GM12878 (cell line): ENCODE results near the gene OVOL1. TPM values are rescaled to one million over a fixed set of nuclear protein-coding genes. Genes with fewer than 3 reads are reported as not detected.
A peak's percentile ranks its signal among the peaks of the same experiment; 100 is the strongest.

ENCODE experiments used
- ATAC-seq: fragments of 200-7000 bp; cut with Tn5 transposase; 3 replicates; pipeline ENCODE4 v1.9.1; 2020; ENCODE audit warnings: mild to moderate bottlenecking, moderate library complexity
- BruUV-seq: library from RNA; stranded (reverse); fragments of 400-500 nt; replicated peaks from 2 replicates; lab custom pipeline; 2021; lab: Mats Ljungman, UMichigan
- CTCF ChIA-PET: fragments of 300-600 bp; sonication (Branson Sonifier 250); formaldehyde crosslinking; extraction: SDS; loops from one replicate; lab custom pipeline; 2021; ENCODE audit warnings: inconsistent platforms; lab: Yijun Ruan, JAX
- POLR2A ChIA-PET: fragments of 350-600 bp; formaldehyde crosslinking; extraction: SDS; loops from one replicate; lab custom pipeline; 2021; ENCODE audit warnings: inconsistent platforms; lab: Charles Lee
- RAD21 ChIA-PET: fragments of 300-600 bp; sonication (Branson Sonifier 250); formaldehyde crosslinking; loops from one replicate; lab custom pipeline; 2023; ENCODE audit warnings: antibody characterized with exemption; ENCODE audit not compliant: unreplicated experiment; lab: Charles Lee
- SMC1A ChIA-PET: fragments of 300-600 bp; sonication (Branson Sonifier 250); formaldehyde crosslinking; loops from one replicate; lab custom pipeline; 2023; ENCODE audit not compliant: unreplicated experiment, uncharacterized antibody; lab: Charles Lee
- DNase-seq: peaks from one replicate; pipeline ENCODE4 v3.0.0-alpha.2; 2011; ENCODE audit warnings: low read depth, low spot score
- FAIRE-seq: peaks from 3 replicates; lab custom pipeline; 2011; peaks lifted over from hg19 to GRCh38; lab: Jason Lieb, UNC
- H2AFZ ChIP-seq: 2 replicates; pipeline ENCODE4 v1.6.0; 2011; ENCODE audit warnings: low read depth, low read length, control low read depth; ENCODE audit not compliant: control insufficient read depth
- H3K27ac ChIP-seq: 2 replicates; pipeline ENCODE4 v1.5.1; 2011; ENCODE audit warnings: control low read depth; ENCODE audit not compliant: control insufficient read depth, insufficient read depth
- H3K27me3 ChIP-seq, 2 experiments: replicated peaks in 1 of 2; 2 replicates each; pipeline versions ENCODE4 v1.6.0 to v1.6.1; 2011; ENCODE audit warnings: low read length in 1 of 2; ENCODE audit not compliant: control insufficient read depth in 2 of 2, insufficient read depth in 2 of 2
- H3K36me3 ChIP-seq, 2 experiments: 2 replicates each; pipeline ENCODE4 v1.5.1; 2011; ENCODE audit warnings: low read length in 1 of 2; ENCODE audit not compliant: control insufficient read depth in 2 of 2, insufficient read depth in 2 of 2
- H3K4me1 ChIP-seq: 2 replicates; pipeline ENCODE4 v1.6.1; 2011; ENCODE audit warnings: mild to moderate bottlenecking, low read length, moderate library complexity, mixed read lengths; ENCODE audit not compliant: control insufficient read depth, insufficient read depth
- H3K4me2 ChIP-seq: 2 replicates; pipeline ENCODE4 v1.6.0; 2011; ENCODE audit warnings: control low read depth; ENCODE audit not compliant: control insufficient read depth, insufficient read depth
- H3K4me3 ChIP-seq: fragments of 200-600 bp; sonication (generic); 2 replicates; pipeline ENCODE4 v1.5.1; 2016
- H3K79me2 ChIP-seq: 2 replicates; pipeline ENCODE4 v1.6.0; 2011; ENCODE audit warnings: low read length; ENCODE audit not compliant: control insufficient read depth, insufficient read depth
- H3K9ac ChIP-seq: 2 replicates; pipeline ENCODE4 v1.8.0; 2011; ENCODE audit warnings: low read length, control low read depth, mixed read lengths; ENCODE audit not compliant: control insufficient read depth, insufficient read depth
- H3K9me3 ChIP-seq: replicated peaks from 3 replicates; pipeline ENCODE4 v1.5.1; 2011; ENCODE audit warnings: mild to moderate bottlenecking, low read length; ENCODE audit not compliant: control insufficient read depth, insufficient read depth
- H4K20me1 ChIP-seq: 2 replicates; pipeline ENCODE4 v1.6.0; 2011; ENCODE audit not compliant: control insufficient read depth, insufficient read depth
- NR2C2 ChIP-seq: IDR thresholded peaks from 2 replicates; pipeline ENCODE4 v1.6.1; 2011; ENCODE audit warnings: borderline replicate concordance, low read depth; ENCODE audit not compliant: control insufficient read depth, insufficient read length
- PAX5 ChIP-seq: IDR thresholded peaks from 2 replicates; pipeline ENCODE4 v1.6.1; 2011; ENCODE audit warnings: low read depth, low read length, borderline replicate concordance
- PML ChIP-seq: IDR thresholded peaks from 2 replicates; pipeline ENCODE4 v1.6.1; 2012; ENCODE audit warnings: low read length, inconsistent platforms
- RCOR1 ChIP-seq: conservative IDR thresholded peaks from 2 replicates; pipeline ENCODE4 v1.6.1; 2012; ENCODE audit warnings: low read depth, low read length, improper control_type of control experiment
- SUZ12 ChIP-seq: fragments of 200-600 bp; sonication (generic); IDR thresholded peaks from one replicate; pipeline ENCODE4 v1.6.1; 2018; ENCODE audit warnings: antibody characterized with exemption, mild to moderate bottlenecking; ENCODE audit not compliant: unreplicated experiment
- TAF1 ChIP-seq: IDR thresholded peaks from 2 replicates; pipeline ENCODE4 v1.6.1; 2011; ENCODE audit warnings: mild to moderate bottlenecking, low read depth, low read length, borderline replicate concordance
- whole genome bisulfite sequencing: methylation state at CpG from one replicate; pipeline ENCODE4 v1.1.6; 2016; ENCODE audit warnings: low lambda C conversion rate; ENCODE audit not compliant: insufficient replicate concordance, insufficient coverage; ENCODE audit errors: missing lambda C conversion rate; 5-methylcytosine and 5-hydroxymethylcytosine counted together
- in situ Hi-C: fragments of 300-500 bp; cut with MboI; formaldehyde crosslinking; loops from 9 replicates; pipeline ENCODE4 v1.14.3; 2018; ENCODE audit warnings: mixed read lengths
- intact Hi-C: fragments of 100-400 bp; cut with micrococcal nuclease; formaldehyde crosslinking; loops from one replicate; pipeline ENCODE4 v1.14.2; 2022; ENCODE audit not compliant: unreplicated experiment
- polyA plus RNA-seq, 11 experiments: library from polyadenylated mRNA; depleted of rRNA in 4 of 11; unstranded in 6 of 11; stranded (reverse) in 5 of 11; fragments of >200 nt; fragmentation: Nextera tagmentation in 4 of 11; fragmentation: Illumina TruSeq in 1 of 11; extraction: Ambion mirVana in 4 of 11; extraction: Trizol in 1 of 11; gene quantifications; 1 replicate in 1 of 11; 2 replicates in 10 of 11; pipeline versions ENCODE4 v1.2.1 to v1.2.3, GENCODE V29; 2011 to 2016; ENCODE audit warnings: inconsistent platforms in 2 of 11, missing spikeins in 2 of 11, low read depth in 1 of 11
- total RNA-seq, 4 experiments: library from RNA; depleted of rRNA in 3 of 4; stranded (reverse); fragments of >200 nt in 3 of 4; fragmentation: Illumina TruSeq in 1 of 4; extraction: Trizol in 1 of 4; gene quantifications; 2 replicates each; pipeline versions ENCODE4 v1.2.1 to v1.2.3, GENCODE V29; 2013 to 2021
- TF ChIP-seq, protein P1 (sequence below): fragments of 450-650 bp; IDR thresholded peaks from 2 replicates; pipeline ENCODE4 v1.6.1; 2018; ENCODE audit warnings: borderline replicate concordance, mild to moderate bottlenecking; ENCODE audit not compliant: partially characterized antibody
- TF ChIP-seq, protein P2 (sequence below): fragments of 450-650 bp; formaldehyde crosslinking; IDR thresholded peaks from 2 replicates; pipeline ENCODE4 v1.5.0; 2022; ENCODE audit warnings: mild to moderate bottlenecking, missing genetic modification characterization

OVOL1 gene
- total and polyA plus RNA-seq, 10 of the 15 experiments (the other 5 are each of a cell fraction or from before 2014, with no cell fraction given): 0.04 to 0.96 (median 0.09) TPM; not detected in 7

- TF ChIP-seq PAX5 (no peak), RCOR1 (no peak), SUZ12 (peak; percentile 96)
Observed at GRCh38 chr11:65787649-65788622, 1.1 kb downstream of the OVOL1 start (continued).

DNA sequence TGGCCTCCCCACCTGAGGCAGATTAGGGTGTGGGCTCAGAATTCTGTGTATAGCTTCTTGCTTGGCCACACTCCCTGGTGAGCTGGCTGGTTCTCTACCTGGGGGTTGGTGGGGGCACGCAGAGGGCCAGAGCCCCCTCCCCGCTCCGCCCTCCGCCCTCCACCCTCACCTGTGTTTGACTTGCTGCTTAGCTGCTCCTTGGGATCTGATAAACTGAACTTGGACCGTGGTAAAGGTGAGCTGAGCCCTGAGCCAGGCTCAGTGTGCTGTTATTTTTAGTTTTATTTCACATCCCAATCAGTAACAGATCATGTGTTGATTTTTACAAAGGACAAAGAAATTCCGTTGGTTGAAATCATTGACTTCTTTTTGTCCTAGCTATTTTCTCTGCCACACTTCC is 2.0 kb downstream of the OVOL1 start:
- ChIA-PET SMC1A (interaction anchor here (1.1 kb wide), 1 partner anchor 71 kb away, joined by 3 read pairs; no protein-coding TSS in a partner anchor), RAD21 (interaction anchor here (1.3 to 2.8 kb wide), 4 partner anchors 27 to 150 kb away, joined by 3 to 9 read pairs (median 4); partner anchors contain the start of genes KAT5 and SIPA1), CTCF (interaction anchor here (0.6 to 5.9 kb wide), 4 partner anchors 9 to 398 kb away, joined by 3 to 62 read pairs (median 19); partner anchors contain the start of genes AP5B1 and KAT5), POLR2A (interaction anchor here (0.9 to 5.8 kb wide), 3 partner anchors 9 to 21 kb away, joined by 3 to 27 read pairs (median 3); no protein-coding TSS in a partner anchor)
- BruUV-seq: no TSS peak
- intact Hi-C loops: no loop called here
- no peak for DNase-seq
- H3K36me3 ChIP-seq: no peaks in the 10 kb centered on the region
- peaks cover 11 to 12% of the 10 kb centered on the region in 2 experiments; a peak in 3 of 4 replicates for H3K27me3 ChIP-seq
- 0 out of 2 replicates have a peak overlapping the region, but pooled peaks have one; percentile 69 for H3K4me2 ChIP-seq
- in situ Hi-C loops: no loop called here
- no peak overlapping the region for H2AFZ ChIP-seq
- H4K20me1 ChIP-seq: no peaks in the 10 kb centered on the region
- no peak overlapping the region for H3K9ac ChIP-seq
- no peak for ATAC-seq
- H3K27ac ChIP-seq: no peak overlapping the region
- no peak for TF ChIP-seq TAF1
- TF ChIP-seq, protein P1, sequence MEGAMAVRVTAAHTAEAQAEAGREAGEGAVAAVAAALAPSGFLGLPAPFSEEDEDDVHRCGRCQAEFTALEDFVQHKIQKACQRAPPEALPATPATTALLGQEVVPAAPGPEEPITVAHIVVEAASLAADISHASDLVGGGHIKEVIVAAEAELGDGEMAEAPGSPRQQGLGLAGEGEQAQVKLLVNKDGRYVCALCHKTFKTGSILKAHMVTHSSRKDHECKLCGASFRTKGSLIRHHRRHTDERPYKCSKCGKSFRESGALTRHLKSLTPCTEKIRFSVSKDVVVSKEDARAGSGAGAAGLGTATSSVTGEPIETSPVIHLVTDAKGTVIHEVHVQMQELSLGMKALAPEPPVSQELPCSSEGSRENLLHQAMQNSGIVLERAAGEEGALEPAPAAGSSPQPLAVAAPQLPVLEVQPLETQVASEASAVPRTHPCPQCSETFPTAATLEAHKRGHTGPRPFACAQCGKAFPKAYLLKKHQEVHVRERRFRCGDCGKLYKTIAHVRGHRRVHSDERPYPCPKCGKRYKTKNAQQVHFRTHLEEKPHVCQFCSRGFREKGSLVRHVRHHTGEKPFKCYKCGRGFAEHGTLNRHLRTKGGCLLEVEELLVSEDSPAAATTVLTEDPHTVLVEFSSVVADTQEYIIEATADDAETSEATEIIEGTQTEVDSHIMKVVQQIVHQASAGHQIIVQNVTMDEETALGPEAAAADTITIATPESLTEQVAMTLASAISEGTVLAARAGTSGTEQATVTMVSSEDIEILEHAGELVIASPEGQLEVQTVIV: no peak
- TF ChIP-seq PML: no peak
- TF ChIP-seq NR2C2: no peak
- TF ChIP-seq, protein P2, sequence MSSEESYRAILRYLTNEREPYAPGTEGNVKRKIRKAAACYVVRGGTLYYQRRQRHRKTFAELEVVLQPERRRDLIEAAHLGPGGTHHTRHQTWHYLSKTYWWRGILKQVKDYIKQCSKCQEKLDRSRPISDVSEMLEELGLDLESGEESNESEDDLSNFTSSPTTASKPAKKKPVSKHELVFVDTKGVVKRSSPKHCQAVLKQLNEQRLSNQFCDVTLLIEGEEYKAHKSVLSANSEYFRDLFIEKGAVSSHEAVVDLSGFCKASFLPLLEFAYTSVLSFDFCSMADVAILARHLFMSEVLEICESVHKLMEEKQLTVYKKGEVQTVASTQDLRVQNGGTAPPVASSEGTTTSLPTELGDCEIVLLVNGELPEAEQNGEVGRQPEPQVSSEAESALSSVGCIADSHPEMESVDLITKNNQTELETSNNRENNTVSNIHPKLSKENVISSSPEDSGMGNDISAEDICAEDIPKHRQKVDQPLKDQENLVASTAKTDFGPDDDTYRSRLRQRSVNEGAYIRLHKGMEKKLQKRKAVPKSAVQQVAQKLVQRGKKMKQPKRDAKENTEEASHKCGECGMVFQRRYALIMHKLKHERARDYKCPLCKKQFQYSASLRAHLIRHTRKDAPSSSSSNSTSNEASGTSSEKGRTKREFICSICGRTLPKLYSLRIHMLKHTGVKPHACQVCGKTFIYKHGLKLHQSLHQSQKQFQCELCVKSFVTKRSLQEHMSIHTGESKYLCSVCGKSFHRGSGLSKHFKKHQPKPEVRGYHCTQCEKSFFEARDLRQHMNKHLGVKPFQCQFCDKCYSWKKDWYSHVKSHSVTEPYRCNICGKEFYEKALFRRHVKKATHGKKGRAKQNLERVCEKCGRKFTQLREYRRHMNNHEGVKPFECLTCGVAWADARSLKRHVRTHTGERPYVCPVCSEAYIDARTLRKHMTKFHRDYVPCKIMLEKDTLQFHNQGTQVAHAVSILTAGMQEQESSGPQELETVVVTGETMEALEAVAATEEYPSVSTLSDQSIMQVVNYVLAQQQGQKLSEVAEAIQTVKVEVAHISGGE (CRISPR knock-in tag): no peak
- no peak overlapping the region for H3K4me3 ChIP-seq
- no peaks in the 10 kb centered on the region for H3K79me2 ChIP-seq
- 58% methylated on average over 6 of the region's 6 CpGs for WGBS
- no peak for FAIRE-seq
- H3K9me3 ChIP-seq: no peaks in the 10 kb centered on the region
- peaks cover 34% of the 10 kb centered on the region for H3K4me1 ChIP-seq
